Glomerular endothelial cell (primary cell): ENCODE results near the gene AFG3L2. TPM values are rescaled to one million over a fixed set of nuclear protein-coding genes. Genes with fewer than 3 reads are reported as not detected.

Source experiments
- DNase-seq: peaks from one replicate; pipeline ENCODE4 v3.0.0-alpha.2; 2011; ENCODE audit warnings: low read depth, low spot score; ENCODE audit errors: extremely low read depth
- total RNA-seq: library from RNA; depleted of rRNA; stranded (reverse); fragments of >200 nt; gene quantifications from 2 replicates; pipeline ENCODE4 v1.2.3, GENCODE V29; 2015

Gene AFG3L2
- total RNA-seq, 1 donor from 2014 or later = 39.3 TPM

- no peak for DNase-seq
Measured at GRCh38 chr18:12362473-12363174, 14.4 kb downstream of the AFG3L2 start.

GRCh38 chr18:12361770-12362378 is 15.2 kb downstream of the AFG3L2 start:
- no peak for DNase-seq

- DNase-seq = no peak
Measured at GRCh38 chr18:12359515-12359927, 17.5 kb downstream of the AFG3L2 start.

- DNase-seq = no peak
Measured at GRCh38 chr18:12352188-12352587, 24.8 kb downstream of the AFG3L2 start.

GRCh38 chr18:12347895-12348294 is 29.1 kb downstream of the AFG3L2 start:
- DNase-seq = no peak

GRCh38 chr18:12346240-12346565 is 30.8 kb downstream of the AFG3L2 start:
- no peak for DNase-seq

- no peak for DNase-seq
Measured at GRCh38 chr18:12345491-12346239, 31.4 kb downstream of the AFG3L2 start.

- no peak for DNase-seq
Measured at GRCh38 chr18:12342661-12343060, 34.4 kb downstream of the AFG3L2 start.

GRCh38 chr18:12340945-12341660 is 35.9 kb downstream of the AFG3L2 start:
- no peak for DNase-seq

GRCh38 chr18:12338382-12338781 is 38.6 kb downstream of the AFG3L2 start:
- DNase-seq = no peak

- DNase-seq = no peak
Measured at GRCh38 chr18:12336887-12337286, 40.1 kb downstream of the AFG3L2 start.

GRCh38 chr18:12336171-12336613 is 40.8 kb downstream of the AFG3L2 start:
- DNase-seq = no peak

- no peak for DNase-seq
Measured at GRCh38 chr18:12335503-12335902, 41.5 kb downstream of the AFG3L2 start.

GRCh38 chr18:12334863-12335262 is 42.2 kb downstream of the AFG3L2 start:
- DNase-seq = no peak

GRCh38 chr18:12334366-12334808 is 42.6 kb downstream of the AFG3L2 start:
- no peak for DNase-seq

- DNase-seq = no peak
Measured at GRCh38 chr18:12333506-12334290, 43.3 kb downstream of the AFG3L2 start.

GRCh38 chr18:12330766-12331165 is 46.3 kb downstream of the AFG3L2 start:
- no peak for DNase-seq

- no peak for DNase-seq
Measured at GRCh38 chr18:12329125-12329698, 47.8 kb downstream of the AFG3L2 start.

GRCh38 chr18:12328179-12328823 is 48.7 kb downstream of the AFG3L2 start:
- no peak for DNase-seq
